H9 (cell line): ENCODE data around the gene CTSH. TPM values are rescaled to one million over a fixed set of nuclear protein-coding genes. Genes with fewer than 3 reads are reported as not detected.

Experiments used
- DNase-seq: peaks from one replicate; pipeline ENCODE4 v3.0.0-alpha.2; 2017
- H2AFZ ChIP-seq: one replicate; pipeline ENCODE4 v1.6.1; 2013; ENCODE audit warnings: mild to moderate bottlenecking, low read length, control low read depth, moderate library complexity
- H2AK5ac ChIP-seq: 2 replicates; pipeline ENCODE4 v1.6.1; 2013; ENCODE audit warnings: low read length, control low read depth, mixed read lengths; ENCODE audit not compliant: insufficient read length
- H2BK120ac ChIP-seq: one replicate; pipeline ENCODE4 v1.6.1; 2013; ENCODE audit warnings: low read depth, mild to moderate bottlenecking, low read length, control low read depth, inconsistent platforms; ENCODE audit not compliant: poor library complexity, severe bottlenecking
- H2BK12ac ChIP-seq: 2 replicates; pipeline ENCODE4 v1.6.1; 2013; ENCODE audit warnings: low read length, control low read depth, mixed read lengths, low read depth; ENCODE audit not compliant: insufficient read length
- H2BK15ac ChIP-seq: 2 replicates; pipeline ENCODE4 v1.6.1; 2013; ENCODE audit warnings: low read depth, low read length, control low read depth
- H2BK20ac ChIP-seq: one replicate; pipeline ENCODE4 v1.6.1; 2013; ENCODE audit warnings: low read depth, mild to moderate bottlenecking, low read length, control low read depth, inconsistent platforms; ENCODE audit not compliant: poor library complexity, severe bottlenecking
- H2BK5ac ChIP-seq: 2 replicates; pipeline ENCODE4 v1.6.1; 2013; ENCODE audit warnings: low read length, control low read depth, mixed read lengths; ENCODE audit not compliant: insufficient read length
- H3K14ac ChIP-seq: 2 replicates; pipeline ENCODE4 v1.6.1; 2013; ENCODE audit warnings: low read length, control low read depth; ENCODE audit not compliant: insufficient read depth
- H3K18ac ChIP-seq: 2 replicates; pipeline ENCODE4 v1.6.1; 2013; ENCODE audit warnings: low read depth, mild to moderate bottlenecking, mixed read lengths, low read length, control low read depth; ENCODE audit not compliant: insufficient read length
- H3K23ac ChIP-seq: 2 replicates; pipeline ENCODE4 v1.6.1; 2013; ENCODE audit warnings: low read length, control low read depth, mixed read lengths, low read depth; ENCODE audit not compliant: insufficient read length
- H3K23me2 ChIP-seq: 2 replicates; pipeline ENCODE4 v1.6.1; 2013; ENCODE audit warnings: low read depth, mild to moderate bottlenecking, mixed read lengths, low read length, control low read depth; ENCODE audit not compliant: insufficient read length, poor library complexity, severe bottlenecking
- H3K27ac ChIP-seq: 2 replicates; pipeline ENCODE4 v1.5.1; 2013; ENCODE audit warnings: low read length, control low read depth, mixed read lengths, low read depth; ENCODE audit not compliant: insufficient read length
- H3K27me3 ChIP-seq: 2 replicates; pipeline ENCODE4 v1.6.1; 2013; ENCODE audit warnings: low read length, control low read depth, inconsistent platforms; ENCODE audit not compliant: insufficient read depth
- H3K4ac ChIP-seq: 2 replicates; pipeline ENCODE4 v1.6.1; 2013; ENCODE audit warnings: low read depth, mild to moderate bottlenecking, control low read depth, inconsistent platforms, low read length, moderate library complexity
- H3K4me1 ChIP-seq: 2 replicates; pipeline ENCODE4 v1.6.1; 2013; ENCODE audit warnings: low read length, control low read depth, inconsistent platforms; ENCODE audit not compliant: insufficient read depth
- H3K4me2 ChIP-seq: 2 replicates; pipeline ENCODE4 v1.6.1; 2013; ENCODE audit warnings: low read length, control low read depth, mixed read lengths; ENCODE audit not compliant: insufficient read length, insufficient read depth
- H3K56ac ChIP-seq: 2 replicates; pipeline ENCODE4 v1.6.1; 2013; ENCODE audit warnings: low read depth, mild to moderate bottlenecking, mixed read lengths, low read length, control low read depth; ENCODE audit not compliant: insufficient read length
- H3K79me1 ChIP-seq: 2 replicates; pipeline ENCODE4 v1.6.1; 2013; ENCODE audit warnings: low read depth, mild to moderate bottlenecking, moderate library complexity, low read length, control low read depth, inconsistent platforms; ENCODE audit not compliant: insufficient read depth, poor library complexity, severe bottlenecking
- H3K79me2 ChIP-seq: 2 replicates; pipeline ENCODE4 v1.6.1; 2013; ENCODE audit warnings: low read length, control low read depth, inconsistent platforms; ENCODE audit not compliant: insufficient read depth
- H3K9ac ChIP-seq: 2 replicates; pipeline ENCODE4 v1.6.1; 2013; ENCODE audit warnings: low read length, control low read depth, mixed read lengths; ENCODE audit not compliant: insufficient read length; ENCODE audit errors: extremely low read depth
- H3K9me3 ChIP-seq: one replicate; pipeline ENCODE4 v1.6.1; 2013; ENCODE audit warnings: low read depth, low read length, inconsistent platforms; ENCODE audit not compliant: control insufficient read depth
- H3T11ph ChIP-seq: one replicate; pipeline ENCODE4 v1.6.1; 2013; ENCODE audit warnings: mild to moderate bottlenecking, low read length, control low read depth, inconsistent platforms
- H4K20me1 ChIP-seq: one replicate; pipeline ENCODE4 v1.6.1; 2013; ENCODE audit not compliant: control insufficient read depth, insufficient read length, insufficient read depth
- H4K5ac ChIP-seq: 2 replicates; pipeline ENCODE4 v1.6.1; 2013; ENCODE audit warnings: low read depth, mild to moderate bottlenecking, mixed read lengths, low read length, control low read depth; ENCODE audit not compliant: insufficient read length
- H4K8ac ChIP-seq: replicated peaks from 2 replicates; pipeline ENCODE4 v1.6.1; 2013; ENCODE audit warnings: low read length, control low read depth, mixed read lengths, low read depth; ENCODE audit not compliant: insufficient read length
- H4K91ac ChIP-seq: 2 replicates; pipeline ENCODE4 v1.6.1; 2013; ENCODE audit warnings: low read depth, mild to moderate bottlenecking, moderate library complexity, mixed read lengths, low read length, control low read depth; ENCODE audit not compliant: insufficient read length
- H3K27ac Mint-ChIP-seq, 3 experiments: 2 replicates in 2 of 3; 3 replicates in 1 of 3; pipeline ENCODE4 v1.8.0; 2020 to 2021; ENCODE audit warnings: mixed read lengths in 3 of 3, mild to moderate bottlenecking in 1 of 3, moderate library complexity in 1 of 3
- H3K27me3 Mint-ChIP-seq: 2 replicates; pipeline ENCODE4 v1.8.0; 2021; ENCODE audit warnings: low read depth, mild to moderate bottlenecking, moderate library complexity, mixed read lengths
- H3K36me3 Mint-ChIP-seq, 3 experiments: 2 replicates in 2 of 3; 3 replicates in 1 of 3; pipeline ENCODE4 v1.8.0; 2020 to 2021; ENCODE audit warnings: low read depth in 3 of 3, mixed read lengths in 3 of 3; ENCODE audit not compliant: insufficient read depth in 1 of 3
- H3K4me1 Mint-ChIP-seq, 2 experiments: 2 replicates each; pipeline ENCODE4 v1.8.0; 2020; ENCODE audit warnings: mixed read lengths in 2 of 2
- H3K4me3 Mint-ChIP-seq, 2 experiments: 2 replicates in 1 of 2; 3 replicates in 1 of 2; pipeline ENCODE4 v1.8.0; 2020 to 2021; ENCODE audit warnings: mild to moderate bottlenecking in 2 of 2, mixed read lengths in 2 of 2, moderate library complexity in 1 of 2
- H3K9me3 Mint-ChIP-seq, 2 experiments: 2 replicates in 1 of 2; 3 replicates in 1 of 2; pipeline ENCODE4 v1.8.0; 2020; ENCODE audit warnings: mild to moderate bottlenecking in 2 of 2, mixed read lengths in 2 of 2, moderate library complexity in 1 of 2
- WGBS: extraction: QIAGEN DNeasy Blood & Tissue Kit; methylation state at CpG from one replicate; pipeline ENCODE4 v1.1.7; 2013; ENCODE audit warnings: missing lambda C conversion rate, low lambda C conversion rate, mixed read lengths; ENCODE audit not compliant: insufficient read length; ENCODE audit errors: extremely low coverage; 5-methylcytosine and 5-hydroxymethylcytosine counted together
- total RNA-seq: library from RNA; stranded (reverse); gene quantifications from 2 replicates; pipeline ENCODE4 v1.2.1, GENCODE V29; 2021
- TF ChIP-seq, protein P1 (sequence below): fragments of 200-600 bp; sonication (generic); conservative IDR thresholded peaks from 3 replicates; pipeline ENCODE4 v1.8.0; 2021; ENCODE audit warnings: antibody characterized with exemption, mild to moderate bottlenecking

The CTSH gene
- total RNA-seq, 1 experiment from 2014 or later = 15.5 TPM

- no peaks in the 10 kb centered on the region for H3K79me1 ChIP-seq
- peaks cover 16 to 64% (median 57%) of the 10 kb centered on the region in 3 experiments; a peak in 6 of 7 replicates for H3K36me3 Mint-ChIP-seq
- H4K8ac ChIP-seq = no peak overlapping the region
- no peak overlapping the region for H3K4me3 Mint-ChIP-seq
- no peak overlapping the region for H2BK5ac ChIP-seq
- H3K23ac ChIP-seq = no peak overlapping the region
- H2BK12ac ChIP-seq = no peak overlapping the region
- no peak overlapping the region for H4K5ac ChIP-seq
- H3K14ac ChIP-seq = no peak overlapping the region
- H4K91ac ChIP-seq = no peak overlapping the region
- no CpG with 5 or more reads among the region's 3 CpGs for WGBS
- no peaks in the 10 kb centered on the region for H3K23me2 ChIP-seq
- DNase-seq = peak; percentile 65
- H3K27me3 Mint-ChIP-seq = no peaks in the 10 kb centered on the region; the same call in 1 of the 2 replicates
- H3K27ac Mint-ChIP-seq = no peak overlapping the region
- TF ChIP-seq, protein P1, sequence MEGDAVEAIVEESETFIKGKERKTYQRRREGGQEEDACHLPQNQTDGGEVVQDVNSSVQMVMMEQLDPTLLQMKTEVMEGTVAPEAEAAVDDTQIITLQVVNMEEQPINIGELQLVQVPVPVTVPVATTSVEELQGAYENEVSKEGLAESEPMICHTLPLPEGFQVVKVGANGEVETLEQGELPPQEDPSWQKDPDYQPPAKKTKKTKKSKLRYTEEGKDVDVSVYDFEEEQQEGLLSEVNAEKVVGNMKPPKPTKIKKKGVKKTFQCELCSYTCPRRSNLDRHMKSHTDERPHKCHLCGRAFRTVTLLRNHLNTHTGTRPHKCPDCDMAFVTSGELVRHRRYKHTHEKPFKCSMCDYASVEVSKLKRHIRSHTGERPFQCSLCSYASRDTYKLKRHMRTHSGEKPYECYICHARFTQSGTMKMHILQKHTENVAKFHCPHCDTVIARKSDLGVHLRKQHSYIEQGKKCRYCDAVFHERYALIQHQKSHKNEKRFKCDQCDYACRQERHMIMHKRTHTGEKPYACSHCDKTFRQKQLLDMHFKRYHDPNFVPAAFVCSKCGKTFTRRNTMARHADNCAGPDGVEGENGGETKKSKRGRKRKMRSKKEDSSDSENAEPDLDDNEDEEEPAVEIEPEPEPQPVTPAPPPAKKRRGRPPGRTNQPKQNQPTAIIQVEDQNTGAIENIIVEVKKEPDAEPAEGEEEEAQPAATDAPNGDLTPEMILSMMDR = peak; percentile 64
- H2BK15ac ChIP-seq = no peak overlapping the region
- H3K4me1 ChIP-seq = peaks cover 2% of the 10 kb centered on the region; the same call in 1 of the 2 replicates
- no peaks in the 10 kb centered on the region for H3K79me2 ChIP-seq
- no peak overlapping the region for H2AK5ac ChIP-seq
- H3K9me3 Mint-ChIP-seq = no peaks in the 10 kb centered on the region
- H2BK120ac ChIP-seq = no peak overlapping the region
- no peaks in the 10 kb centered on the region for H3K9me3 ChIP-seq
- no peaks in the 10 kb centered on the region for H4K20me1 ChIP-seq
- no peak overlapping the region for H3K18ac ChIP-seq
- no peak overlapping the region for H3K4ac ChIP-seq
- H3K9ac ChIP-seq = no peak overlapping the region
- no peak overlapping the region for H2BK20ac ChIP-seq
- peaks cover 16 to 23% of the 10 kb centered on the region in 2 experiments for H3K4me1 Mint-ChIP-seq
- no peak overlapping the region for H3K4me2 ChIP-seq
- no peak overlapping the region for H3T11ph ChIP-seq
- no peak overlapping the region for H3K56ac ChIP-seq
- H3K27ac ChIP-seq = no peak overlapping the region
- H2AFZ ChIP-seq = no peak overlapping the region
- H3K27me3 ChIP-seq = no peaks in the 10 kb centered on the region
Observed at GRCh38 chr15:78907577-78907976, 37.3 kb downstream of the CTSH start.
